Activated CD4-positive, alpha-beta memory T cell treated with anti-CD3 and anti-CD28 coated beads, Interleukin-2, amount 10 ng/mL, durations not matched to agents 7 days and 5 days (primary cell): Measurements from ENCODE around the gene HBG2. TPM values are rescaled to one million over a fixed set of nuclear protein-coding genes. Genes with fewer than 3 reads are reported as not detected.

ENCODE experiments used
- CTCF ChIA-PET: fragments of 350-600 bp; sonication (Branson Sonifier 250); formaldehyde crosslinking; loops from one replicate; lab custom pipeline; 2021; ENCODE audit warnings: antibody characterized with exemption, inconsistent platforms; lab: Charles Lee
- POLR2A ChIA-PET: fragments of 350-600 bp; sonication (Branson Sonifier 250); formaldehyde crosslinking; loops from one replicate; lab custom pipeline; 2021; ENCODE audit warnings: antibody characterized with exemption; lab: Charles Lee
- DNase-seq: peaks from one replicate; pipeline ENCODE4 v3.0.0-alpha.2; 2020
- H3K27ac Mint-ChIP-seq: one replicate; pipeline ENCODE4 v1.8.0; 2021; ENCODE audit warnings: mild to moderate bottlenecking, mixed read lengths
- H3K27me3 Mint-ChIP-seq: one replicate; pipeline ENCODE4 v1.8.0; 2021; ENCODE audit warnings: mixed read lengths
- H3K36me3 Mint-ChIP-seq: one replicate; pipeline ENCODE4 v1.8.0; 2021; ENCODE audit warnings: low read depth, mixed read lengths
- H3K4me1 Mint-ChIP-seq: one replicate; pipeline ENCODE4 v1.8.0; 2021; ENCODE audit warnings: mixed read lengths
- H3K4me3 Mint-ChIP-seq: one replicate; pipeline ENCODE4 v1.8.0; 2021; ENCODE audit warnings: mild to moderate bottlenecking, mixed read lengths
- H3K9me3 Mint-ChIP-seq: one replicate; pipeline ENCODE4 v1.8.0; 2021; ENCODE audit warnings: mixed read lengths
- total RNA-seq, 2 experiments: library from RNA; stranded (reverse); gene quantifications; one replicate each; pipeline ENCODE4 v1.2.3, GENCODE V29; 2021

The HBG2 gene
- total RNA-seq, 2 experiments from 2014 or later = not detected

GRCh38 chr11:5229356-5229755 is 25.2 kb downstream of the HBG2 start:
- Mint-ChIP-seq H3K27me3 (no peaks in the 10 kb centered on the region), H3K27ac (no peak overlapping the region), H3K36me3 (no peaks in the 10 kb centered on the region), H3K9me3 (no peaks in the 10 kb centered on the region), H3K4me3 (no peak overlapping the region), H3K4me1 (peaks cover 2% of the 10 kb centered on the region)
- ChIA-PET POLR2A (no interaction called here), CTCF (no interaction called here)
- no peak for DNase-seq

GRCh38 chr11:5228124-5228523 is 26.5 kb downstream of the HBG2 start:
- POLR2A ChIA-PET = no interaction called here
- no peaks in the 10 kb centered on the region for H3K27me3 Mint-ChIP-seq
- no peak for DNase-seq
- no peaks in the 10 kb centered on the region for H3K9me3 Mint-ChIP-seq
- H3K36me3 Mint-ChIP-seq = no peaks in the 10 kb centered on the region
- CTCF ChIA-PET = no interaction called here
- no peak overlapping the region for H3K4me3 Mint-ChIP-seq
- no peak overlapping the region for H3K27ac Mint-ChIP-seq
- no peaks in the 10 kb centered on the region for H3K4me1 Mint-ChIP-seq

GRCh38 chr11:5227681-5228080 is 26.9 kb downstream of the HBG2 start:
- H3K4me1 Mint-ChIP-seq = no peaks in the 10 kb centered on the region
- H3K36me3 Mint-ChIP-seq = no peaks in the 10 kb centered on the region
- no peak for DNase-seq
- ChIA-PET CTCF (no interaction called here), POLR2A (no interaction called here)
- no peak overlapping the region for H3K27ac Mint-ChIP-seq
- no peaks in the 10 kb centered on the region for H3K9me3 Mint-ChIP-seq
- no peaks in the 10 kb centered on the region for H3K27me3 Mint-ChIP-seq
- no peak overlapping the region for H3K4me3 Mint-ChIP-seq

- H3K27me3 Mint-ChIP-seq = no peaks in the 10 kb centered on the region
- no peak within 1 kb of the TSS for H3K4me3 Mint-ChIP-seq
- H3K9me3 Mint-ChIP-seq = no peaks in the 10 kb centered on the region
- ChIA-PET POLR2A (no interaction called here), CTCF (no interaction called here)
- no peaks in the 10 kb centered on the region for H3K4me1 Mint-ChIP-seq
- no peak within 1 kb of the TSS for H3K27ac Mint-ChIP-seq
- DNase-seq = no peak
- H3K36me3 Mint-ChIP-seq = no peaks in the 10 kb centered on the region
These were observed 27.8 kb downstream of the HBG2 start, which contains the start of gene HBB for GRCh38 chr11:5226732-5227310. Gene HBB, minus strand, starts transcription at chr11:5227071. Its CDS starts 50 bp downstream, at chr11:5227021.

GRCh38 chr11:5225480-5225871 is 29.1 kb downstream of the HBG2 start:
- no peaks in the 10 kb centered on the region for H3K4me1 Mint-ChIP-seq
- no peak for DNase-seq
- H3K27ac Mint-ChIP-seq = no peak overlapping the region
- CTCF ChIA-PET = no interaction called here
- H3K27me3 Mint-ChIP-seq = no peaks in the 10 kb centered on the region
- POLR2A ChIA-PET = no interaction called here
- no peak overlapping the region for H3K4me3 Mint-ChIP-seq
- H3K36me3 Mint-ChIP-seq = no peaks in the 10 kb centered on the region
- H3K9me3 Mint-ChIP-seq = no peaks in the 10 kb centered on the region

GRCh38 chr11:5224538-5225479 is 29.8 kb downstream of the HBG2 start:
- no peak overlapping the region for H3K27ac Mint-ChIP-seq
- H3K36me3 Mint-ChIP-seq = no peaks in the 10 kb centered on the region
- H3K4me3 Mint-ChIP-seq = no peak overlapping the region
- POLR2A ChIA-PET = no interaction called here
- no peaks in the 10 kb centered on the region for H3K4me1 Mint-ChIP-seq
- no peaks in the 10 kb centered on the region for H3K27me3 Mint-ChIP-seq
- DNase-seq = no peak
- H3K9me3 Mint-ChIP-seq = no peaks in the 10 kb centered on the region
- CTCF ChIA-PET = no interaction called here

GRCh38 chr11:5223686-5224085 is 30.9 kb downstream of the HBG2 start:
- Mint-ChIP-seq H3K36me3 (no peaks in the 10 kb centered on the region), H3K4me1 (no peaks in the 10 kb centered on the region), H3K27ac (no peak overlapping the region), H3K27me3 (no peaks in the 10 kb centered on the region), H3K9me3 (no peaks in the 10 kb centered on the region), H3K4me3 (no peak overlapping the region)
- no peak for DNase-seq
- CTCF ChIA-PET = no interaction called here
- POLR2A ChIA-PET = no interaction called here

GRCh38 chr11:5223146-5223545 is 31.4 kb downstream of the HBG2 start:
- CTCF ChIA-PET = no interaction called here
- POLR2A ChIA-PET = no interaction called here
- H3K9me3 Mint-ChIP-seq = no peaks in the 10 kb centered on the region
- DNase-seq = no peak
- H3K27me3 Mint-ChIP-seq = no peaks in the 10 kb centered on the region
- no peaks in the 10 kb centered on the region for H3K36me3 Mint-ChIP-seq
- no peaks in the 10 kb centered on the region for H3K4me1 Mint-ChIP-seq
- no peak overlapping the region for H3K4me3 Mint-ChIP-seq
- H3K27ac Mint-ChIP-seq = no peak overlapping the region

GRCh38 chr11:5210376-5210885 is 44.1 kb downstream of the HBG2 start:
- H3K4me3 Mint-ChIP-seq = no peak overlapping the region
- ChIA-PET CTCF (no interaction called here), POLR2A (no interaction called here)

GRCh38 chr11:5204787-5205186 is 49.8 kb downstream of the HBG2 start:
- no peaks in the 10 kb centered on the region for H3K27me3 Mint-ChIP-seq
- no peak for DNase-seq
- H3K4me1 Mint-ChIP-seq = no peaks in the 10 kb centered on the region
- no peak overlapping the region for H3K4me3 Mint-ChIP-seq
- no peak overlapping the region for H3K27ac Mint-ChIP-seq
- ChIA-PET CTCF (interaction anchor here (0.7 to 0.8 kb wide), 2 partner anchors 86 to 93 kb away, joined by 3 read pairs; no protein-coding TSS in a partner anchor), POLR2A (no interaction called here)
- no peaks in the 10 kb centered on the region for H3K36me3 Mint-ChIP-seq
- H3K9me3 Mint-ChIP-seq = no peaks in the 10 kb centered on the region

More at GRCh38 chr11:5210376-5210885, 44.1 kb downstream of the HBG2 start:
- no peaks in the 10 kb centered on the region for H3K27me3 Mint-ChIP-seq
- no peaks in the 10 kb centered on the region for H3K9me3 Mint-ChIP-seq
- no peaks in the 10 kb centered on the region for H3K36me3 Mint-ChIP-seq
- no peaks in the 10 kb centered on the region for H3K4me1 Mint-ChIP-seq
- no peak overlapping the region for H3K27ac Mint-ChIP-seq
- DNase-seq = no peak

GRCh38 chr11:5203366-5203765 is 51.2 kb downstream of the HBG2 start:
- H3K36me3 Mint-ChIP-seq = no peaks in the 10 kb centered on the region
- H3K27ac Mint-ChIP-seq = no peak overlapping the region
- no peaks in the 10 kb centered on the region for H3K9me3 Mint-ChIP-seq
- POLR2A ChIA-PET = no interaction called here
- H3K27me3 Mint-ChIP-seq = no peaks in the 10 kb centered on the region
- H3K4me1 Mint-ChIP-seq = no peaks in the 10 kb centered on the region
- DNase-seq = no peak
- no peak overlapping the region for H3K4me3 Mint-ChIP-seq
- CTCF ChIA-PET = no interaction called here
